SK-N-MC (cell line): ENCODE results near the gene KCNAB1.

Experiments used
- EZH2 ChIP-seq: fragments of 200-600 bp; sonication (generic); IDR thresholded peaks from one replicate; pipeline ENCODE4 v1.6.1; 2017; ENCODE audit warnings: antibody characterized with exemption
- FOXP2 ChIP-seq: optimal IDR thresholded peaks from 2 replicates; pipeline ENCODE3; 2011; ENCODE audit warnings: mild to moderate bottlenecking, moderate library complexity; ENCODE audit not compliant: insufficient read depth; ENCODE audit errors: extremely low read length, control extremely low read depth
- POLR2AphosphoS5 ChIP-seq: IDR thresholded peaks from 2 replicates; pipeline ENCODE4 v1.6.1; 2012; ENCODE audit warnings: mild to moderate bottlenecking, low read depth, low read length, borderline replicate concordance

DNA sequence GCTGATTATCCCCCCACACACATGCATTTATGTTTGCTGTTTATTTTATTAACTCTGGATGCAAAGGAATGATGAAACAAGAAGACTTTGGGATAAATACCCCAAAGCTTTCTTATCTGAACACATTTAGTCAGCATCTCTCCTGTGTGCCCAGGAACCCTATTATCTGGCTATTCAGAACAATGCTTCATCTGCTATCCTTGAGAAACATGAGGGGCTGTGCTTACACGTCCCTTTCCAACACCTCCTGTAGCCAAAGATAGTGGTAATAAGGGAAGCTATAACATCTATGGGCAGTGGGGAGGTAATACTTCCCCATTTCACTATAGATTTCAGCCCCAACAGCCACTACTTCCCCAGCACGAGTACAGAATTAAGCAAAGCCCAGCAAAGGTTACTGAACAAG, 339.8 kb downstream of the KCNAB1 start:
- no peak for TF ChIP-seq FOXP2
- TF ChIP-seq EZH2, result no peak
- TF ChIP-seq POLR2AphosphoS5, result no peak
